Suprapubic skin (tissue), 4 donors: ENCODE measurements around the gene DENND2A.

ENCODE experiments used
- CTCF ChIP-seq, 2 donors: fragments of 200-600 bp in 1 of 2; fragments of 450-650 bp in 1 of 2; sonication (generic) in 1 of 2; IDR thresholded peaks; one replicate each; pipeline ENCODE4 v1.5.1; 2016 to 2019; ENCODE audit warnings: antibody characterized with exemption in 2 of 2, mild to moderate bottlenecking in 1 of 2, moderate library complexity in 1 of 2
- EP300 ChIP-seq: sonication (generic); formaldehyde crosslinking; IDR thresholded peaks from one replicate; pipeline ENCODE4 v1.6.1; 2017; ENCODE audit warnings: antibody characterized with exemption
- POLR2A ChIP-seq, 2 donors: fragments of 450-650 bp; IDR thresholded peaks; one replicate each; pipeline ENCODE4 v1.6.1; 2017; ENCODE audit warnings: antibody characterized with exemption in 2 of 2, mild to moderate bottlenecking in 2 of 2, moderate library complexity in 2 of 2
- POLR2AphosphoS5 ChIP-seq, 3 donors: sonication (generic); formaldehyde crosslinking; IDR thresholded peaks; one replicate each; pipeline ENCODE4 v1.6.1; 2017; ENCODE audit warnings: antibody characterized with exemption in 3 of 3

GRCh38 chr7:140540136-140540777 is 100.4 kb downstream of the DENND2A start:
- TF ChIP-seq CTCF (IDR thresholded peaks at IDR 0.05) (no peak), POLR2A (IDR thresholded peaks at IDR 0.05) (no peak), EP300 (no peak), POLR2AphosphoS5 (IDR thresholded peaks at IDR 0.05) (no peak)
